Gastrocnemius medialis (tissue), 4 donors: ENCODE data around the gene LGALS4. TPM values are rescaled to one million over a fixed set of nuclear protein-coding genes. Genes with fewer than 3 reads are reported as not detected.

Source experiments
- ATAC-seq, 2 donors: fragments of 150-250 bp; one replicate each; pipeline ENCODE4 v1.9.1; 2016
- DNase-seq, 2 donors: peaks; one replicate each; pipeline ENCODE4 v3.0.0-alpha.2; 2019
- H3K27ac ChIP-seq, 4 donors: fragments of 200-600 bp; sonication (generic); 1 replicate in 1 of 4; 2 replicates in 3 of 4; pipeline ENCODE4 v1.5.1; 2016 to 2018; ENCODE audit warnings: mild to moderate bottlenecking in 2 of 4, moderate library complexity in 1 of 4
- H3K27me3 ChIP-seq, 3 donors: fragments of 200-600 bp; sonication (generic) in 2 of 3; 1 replicate in 1 of 3; 2 replicates in 2 of 3; pipeline versions ENCODE4 v1.5.1 to v1.6.0; 2016 to 2019; ENCODE audit warnings: mild to moderate bottlenecking in 1 of 3, moderate library complexity in 1 of 3
- H3K36me3 ChIP-seq, 2 donors: fragments of 200-600 bp; sonication (generic) in 1 of 2; one replicate each; pipeline ENCODE4 v1.5.1; 2017 to 2018
- H3K4me1 ChIP-seq, 2 donors: fragments of 200-600 bp; sonication (generic) in 1 of 2; one replicate each; pipeline ENCODE4 v1.5.1; 2016 to 2017; ENCODE audit warnings: mild to moderate bottlenecking in 2 of 2
- H3K4me3 ChIP-seq, 4 donors: fragments of 200-600 bp; sonication (generic) in 3 of 4; 1 replicate in 1 of 4; 2 replicates in 3 of 4; pipeline ENCODE4 v1.5.1; 2016 to 2019; ENCODE audit warnings: mild to moderate bottlenecking in 2 of 4
- H3K9me3 ChIP-seq, 3 donors: fragments of 200-600 bp; sonication (generic) in 2 of 3; 1 replicate in 1 of 3; 2 replicates in 2 of 3; pipeline ENCODE4 v1.5.1; 2016 to 2019
- POLR2A ChIP-seq, 2 donors: fragments of 450-650 bp; IDR thresholded peaks; one replicate each; pipeline ENCODE4 v1.6.1; 2017; ENCODE audit warnings: antibody characterized with exemption in 2 of 2, mild to moderate bottlenecking in 2 of 2, moderate library complexity in 2 of 2
- in situ Hi-C, 4 donors: fragments of 200-750 bp; cut with MboI; loops; one replicate each; pipeline versions ENCODE4 v1.15.0 to v1.8.0; 2017; ENCODE audit warnings: low sequenced_read_pairs in 4 of 4
- intact Hi-C: fragments of 100-400 bp; cut with DNase I; formaldehyde crosslinking; loops from one replicate; pipeline ENCODE4 v1.15.1; 2023; ENCODE audit warnings: low total_unique reads
- total RNA-seq, 4 donors: library from RNA; depleted of rRNA; stranded (reverse); fragments of >200 nt; gene quantifications; one replicate each; pipeline versions ENCODE4 v1.1.0 to v1.2.3, GENCODE V29; 2016
- TF ChIP-seq, protein P1 (sequence below), 5 experiments: fragments of 450-650 bp in 3 of 5; fragments of 200-600 bp in 2 of 5; sonication (generic) in 2 of 5; IDR thresholded peaks in 4 of 5; conservative IDR thresholded peaks in 1 of 5; 1 replicate in 4 of 5; 2 replicates in 1 of 5; pipeline ENCODE4 v1.5.1; 2016 to 2019; ENCODE audit warnings: antibody characterized with exemption in 5 of 5, mild to moderate bottlenecking in 3 of 5, moderate library complexity in 3 of 5

The LGALS4 gene
- total RNA-seq, 4 donors from 2014 or later, result 0.55 to 14.2 (median 1.2) TPM; not detected in 1

- DNase-seq (no peak), ATAC-seq (no peak)
- H3K36me3 ChIP-seq, result no peaks in the 10 kb centered on the region
- H3K27ac ChIP-seq, result peak overlapping the region; percentile 96 to 100 (median 99)
- no peak for TF ChIP-seq POLR2A (IDR thresholded peaks at IDR 0.05)
- TF ChIP-seq, protein P1, sequence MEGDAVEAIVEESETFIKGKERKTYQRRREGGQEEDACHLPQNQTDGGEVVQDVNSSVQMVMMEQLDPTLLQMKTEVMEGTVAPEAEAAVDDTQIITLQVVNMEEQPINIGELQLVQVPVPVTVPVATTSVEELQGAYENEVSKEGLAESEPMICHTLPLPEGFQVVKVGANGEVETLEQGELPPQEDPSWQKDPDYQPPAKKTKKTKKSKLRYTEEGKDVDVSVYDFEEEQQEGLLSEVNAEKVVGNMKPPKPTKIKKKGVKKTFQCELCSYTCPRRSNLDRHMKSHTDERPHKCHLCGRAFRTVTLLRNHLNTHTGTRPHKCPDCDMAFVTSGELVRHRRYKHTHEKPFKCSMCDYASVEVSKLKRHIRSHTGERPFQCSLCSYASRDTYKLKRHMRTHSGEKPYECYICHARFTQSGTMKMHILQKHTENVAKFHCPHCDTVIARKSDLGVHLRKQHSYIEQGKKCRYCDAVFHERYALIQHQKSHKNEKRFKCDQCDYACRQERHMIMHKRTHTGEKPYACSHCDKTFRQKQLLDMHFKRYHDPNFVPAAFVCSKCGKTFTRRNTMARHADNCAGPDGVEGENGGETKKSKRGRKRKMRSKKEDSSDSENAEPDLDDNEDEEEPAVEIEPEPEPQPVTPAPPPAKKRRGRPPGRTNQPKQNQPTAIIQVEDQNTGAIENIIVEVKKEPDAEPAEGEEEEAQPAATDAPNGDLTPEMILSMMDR (IDR thresholded peaks at IDR 0.05 in 4 of 5, conservative IDR thresholded peaks at IDR 0.05 in 1 of 5), result no peak
- H3K27me3 ChIP-seq, result no peaks in the 10 kb centered on the region
- peaks cover 12 to 19% of the 10 kb centered on the region in 2 donors for H3K4me1 ChIP-seq
- in situ Hi-C loops, result loop anchor here in 1 of 4 donors (5.0 kb wide), 1 partner anchor 44 kb away; the partner anchor contains the start of genes NFKBIB and SIRT2
- no peaks in the 10 kb centered on the region for H3K9me3 ChIP-seq
- intact Hi-C loops, result loop anchor here (5.0 kb wide), 1 partner anchor 559 kb away; the partner anchor contains the start of gene PLEKHG2
- H3K4me3 ChIP-seq, result peak overlapping the region in 3 of 4 donors; percentile 73 to 95 (median 92)
Observed at GRCh38 chr19:38853214-38853613, 40.5 kb upstream of the LGALS4 start.

DNA sequence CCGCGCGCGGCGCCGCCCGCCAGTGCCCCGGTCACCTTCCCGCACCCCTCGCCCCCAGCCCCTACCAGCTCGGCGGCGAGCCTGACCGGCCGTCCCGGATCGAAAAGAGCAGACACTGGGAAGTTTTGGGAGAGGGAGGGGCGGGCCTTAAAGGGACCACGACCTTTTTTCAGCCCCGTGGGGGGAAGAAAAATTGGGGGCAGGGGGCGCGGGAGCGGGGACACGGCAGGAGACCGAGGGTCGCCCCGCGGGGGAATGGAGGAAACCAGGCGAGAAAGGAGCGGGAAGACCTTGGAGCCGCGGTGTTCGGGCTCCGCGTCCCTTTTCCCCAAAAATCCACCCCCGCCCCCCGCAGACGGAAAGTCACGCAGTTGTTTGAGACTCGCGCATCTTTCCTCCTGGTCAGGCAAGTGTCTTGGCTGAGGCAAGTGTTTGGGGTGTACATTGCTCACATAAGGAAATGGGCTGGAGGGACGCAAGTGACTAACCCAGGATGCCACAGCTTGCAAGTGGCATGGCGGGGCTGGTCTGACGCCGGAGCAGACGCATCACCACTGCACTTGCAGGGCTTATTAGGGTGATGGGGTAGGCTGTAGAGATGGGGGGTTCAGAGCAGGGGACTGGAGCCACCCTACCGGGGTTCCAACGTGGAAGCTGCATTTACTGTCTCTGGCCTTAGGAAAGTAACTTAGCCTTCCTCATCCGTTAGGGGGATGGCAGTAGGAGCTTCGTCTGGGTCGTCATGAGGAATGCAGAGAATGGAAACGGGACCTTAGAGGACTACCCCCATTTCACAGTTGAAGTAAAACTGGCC is 39.7 kb upstream of the LGALS4 start:
- Histone ChIP-seq H3K4me1 (peaks cover 20 to 27% of the 10 kb centered on the region in 2 donors), H3K4me3 (peak overlapping the region; percentile 73 to 95 (median 86)), H3K9me3 (no peaks in the 10 kb centered on the region), H3K36me3 (peaks cover 0 to 4% of the 10 kb centered on the region in 2 donors), H3K27ac (peak overlapping the region; percentile 96 to 100 (median 99)), H3K27me3 (no peaks in the 10 kb centered on the region)
- no peak for ATAC-seq
- TF ChIP-seq, protein P1 (IDR thresholded peaks at IDR 0.05 in 4 of 5, conservative IDR thresholded peaks at IDR 0.05 in 1 of 5), result no peak
- TF ChIP-seq POLR2A (IDR thresholded peaks at IDR 0.05), result peak in 1 of 2 donors; percentile 13
- DNase-seq, result peak in 1 of 2 donors; percentile 49
- intact Hi-C loops (loop anchor here (1.0 to 5.0 kb wide), 3 partner anchors 10 to 560 kb away; partner anchors contain the start of gene PLEKHG2), in situ Hi-C loops (loop anchor here in 1 of 4 donors (5.0 kb wide), 1 partner anchor 45 kb away; the partner anchor contains the start of genes NFKBIB and SIRT2)

DNA sequence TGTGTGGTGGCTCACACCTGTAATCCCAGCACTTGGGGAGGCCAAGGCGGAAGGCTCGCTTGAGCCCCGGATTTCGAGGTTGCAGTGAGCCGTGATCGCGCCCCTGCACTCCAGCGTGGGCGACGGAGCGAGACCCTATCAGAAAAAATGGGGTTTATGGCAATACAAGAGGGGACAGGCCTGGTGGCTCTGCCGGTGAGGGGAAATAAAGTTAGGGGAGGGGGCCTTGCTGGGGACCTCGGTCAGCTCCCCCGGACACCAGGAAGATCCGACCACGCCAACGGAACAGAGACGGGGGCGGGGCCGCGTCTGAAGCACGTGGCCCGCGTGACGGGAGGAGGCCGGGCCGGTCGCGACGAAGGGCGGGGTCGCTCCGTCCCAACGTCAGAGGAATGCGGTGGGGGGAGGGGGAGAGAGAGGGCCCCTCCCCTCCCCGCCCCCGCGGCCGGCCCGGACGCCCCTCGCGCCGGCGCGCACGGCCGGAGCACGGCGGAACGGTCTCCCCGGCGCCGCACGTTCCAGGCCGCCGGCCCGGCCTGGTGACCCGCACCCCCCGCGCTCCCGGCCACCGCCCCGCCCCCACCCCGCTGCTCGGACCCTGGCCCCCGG is 39.0 kb upstream of the LGALS4 start:
- peak; percentile 94 to 96 for TF ChIP-seq POLR2A (IDR thresholded peaks at IDR 0.05)
- TF ChIP-seq, protein P1 (IDR thresholded peaks at IDR 0.05 in 4 of 5, conservative IDR thresholded peaks at IDR 0.05 in 1 of 5), result no peak
- intact Hi-C loops, result loop anchor here (1.0 to 5.0 kb wide), 3 partner anchors 11 to 561 kb away; partner anchors contain the start of gene PLEKHG2
- Histone ChIP-seq H3K27ac (peak overlapping the region; percentile 96 to 100 (median 99)), H3K4me3 (peak overlapping the region; percentile 73 to 95 (median 86)), H3K27me3 (no peaks in the 10 kb centered on the region), H3K4me1 (peaks cover 27 to 34% of the 10 kb centered on the region in 2 donors), H3K36me3 (peaks cover 0 to 12% of the 10 kb centered on the region in 2 donors), H3K9me3 (no peaks in the 10 kb centered on the region)
- peak; percentile 32 for ATAC-seq
- in situ Hi-C loops, result loop anchor here in 1 of 4 donors (5.0 kb wide), 1 partner anchor 46 kb away; the partner anchor contains the start of genes NFKBIB and SIRT2
- DNase-seq, result peak; percentile 92 to 93

DNA sequence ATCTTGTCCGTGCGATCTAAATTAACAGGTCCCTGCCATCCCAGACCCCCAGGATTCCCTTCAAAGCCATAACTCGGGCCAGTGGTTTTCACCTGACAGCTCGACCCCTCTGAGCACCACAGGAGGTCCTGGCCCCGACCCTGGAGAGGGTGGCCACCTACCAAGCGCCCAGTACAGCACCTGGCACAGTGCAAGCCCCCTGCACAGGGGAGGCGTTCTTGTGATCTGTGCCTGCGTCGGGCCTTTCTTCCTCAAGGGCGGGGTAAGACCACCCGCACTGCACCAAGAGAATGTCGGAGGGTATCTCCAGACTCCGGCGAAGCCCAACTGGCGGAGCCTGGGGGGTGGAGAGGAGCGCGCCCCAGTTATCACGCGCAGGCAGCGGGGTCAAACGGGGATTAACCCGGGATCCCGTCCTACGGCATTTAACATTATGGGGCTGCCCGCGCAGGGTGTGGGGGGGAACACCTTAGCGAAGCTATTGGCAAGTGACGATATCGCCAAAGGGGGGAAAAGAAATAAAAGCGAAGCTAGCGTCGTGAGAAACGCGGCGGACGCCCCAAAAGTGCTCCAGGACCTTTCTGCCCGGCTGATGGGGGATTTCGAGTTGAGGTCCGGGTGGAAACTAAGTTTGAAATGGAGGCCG is 38.4 kb upstream of the LGALS4 start:
- Histone ChIP-seq H3K27ac (peak overlapping the region; percentile 96 to 100 (median 98)), H3K27me3 (no peaks in the 10 kb centered on the region), H3K4me1 (peaks cover 33 to 40% of the 10 kb centered on the region in 2 donors), H3K36me3 (peaks cover 4 to 18% of the 10 kb centered on the region in 2 donors), H3K9me3 (no peaks in the 10 kb centered on the region), H3K4me3 (peak overlapping the region; percentile 57 to 95 (median 85))
- in situ Hi-C loops, result loop anchor here in 1 of 4 donors (5.0 kb wide), 1 partner anchor 46 kb away; the partner anchor contains the start of genes NFKBIB and SIRT2
- no peak for ATAC-seq
- intact Hi-C loops, result loop anchor here (5.0 kb wide), 1 partner anchor 561 kb away; the partner anchor contains the start of gene PLEKHG2
- DNase-seq, result peak in 1 of 2 donors; percentile 52
- TF ChIP-seq POLR2A (IDR thresholded peaks at IDR 0.05), result no peak
- TF ChIP-seq, protein P1 (IDR thresholded peaks at IDR 0.05 in 4 of 5, conservative IDR thresholded peaks at IDR 0.05 in 1 of 5), result no peak
